Measurements from ENCODE around the gene NEXN. TPM values are rescaled to one million over a fixed set of nuclear protein-coding genes. Genes with fewer than 3 reads are reported as not detected.

NEXN gene
- total and polyA plus RNA-seq, 2 of the 13 experiments (the other 11 are each of a cell fraction or from before 2014, with no cell fraction given) = 0.07 to 0.97 TPM

- TF ChIP-seq, protein P1, sequence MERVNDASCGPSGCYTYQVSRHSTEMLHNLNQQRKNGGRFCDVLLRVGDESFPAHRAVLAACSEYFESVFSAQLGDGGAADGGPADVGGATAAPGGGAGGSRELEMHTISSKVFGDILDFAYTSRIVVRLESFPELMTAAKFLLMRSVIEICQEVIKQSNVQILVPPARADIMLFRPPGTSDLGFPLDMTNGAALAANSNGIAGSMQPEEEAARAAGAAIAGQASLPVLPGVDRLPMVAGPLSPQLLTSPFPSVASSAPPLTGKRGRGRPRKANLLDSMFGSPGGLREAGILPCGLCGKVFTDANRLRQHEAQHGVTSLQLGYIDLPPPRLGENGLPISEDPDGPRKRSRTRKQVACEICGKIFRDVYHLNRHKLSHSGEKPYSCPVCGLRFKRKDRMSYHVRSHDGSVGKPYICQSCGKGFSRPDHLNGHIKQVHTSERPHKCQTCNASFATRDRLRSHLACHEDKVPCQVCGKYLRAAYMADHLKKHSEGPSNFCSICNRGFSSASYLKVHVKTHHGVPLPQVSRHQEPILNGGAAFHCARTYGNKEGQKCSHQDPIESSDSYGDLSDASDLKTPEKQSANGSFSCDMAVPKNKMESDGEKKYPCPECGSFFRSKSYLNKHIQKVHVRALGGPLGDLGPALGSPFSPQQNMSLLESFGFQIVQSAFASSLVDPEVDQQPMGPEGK (CRISPR knock-in tag; IDR thresholded peaks at IDR 0.05) = peak; percentile 12; the same call in 1 of the 2 replicates
- no peak for TF ChIP-seq PHF5A (CRISPR knock-in tag; IDR thresholded peaks at IDR 0.05; ENCODE audit: low read depth, unreplicated experiment)
- no peak for TF ChIP-seq ZNF343 (CRISPR knock-in tag; IDR thresholded peaks at IDR 0.05)
- TF ChIP-seq PRDM15 (CRISPR knock-in tag; IDR thresholded peaks at IDR 0.05) = no peak
- no peak for TF ChIP-seq HNF4A (CRISPR knock-in tag; IDR thresholded peaks at IDR 0.05)
- TF ChIP-seq CBX1 (IDR thresholded peaks at IDR 0.05; ENCODE audit: low read depth) = peak; percentile 71
- peak; percentile 61 for TF ChIP-seq ZNF777 (CRISPR knock-in tag; IDR thresholded peaks at IDR 0.05)
- no peak for TF ChIP-seq TBP (CRISPR knock-in tag; IDR thresholded peaks at IDR 0.05)
- TF ChIP-seq HNF4G (IDR thresholded peaks at IDR 0.05; ENCODE audit: borderline replicate concordance, low read depth, low read length) = no peak
- no peak for TF ChIP-seq HNF4G (CRISPR knock-in tag; IDR thresholded peaks at IDR 0.05; ENCODE audit: borderline replicate concordance, low read depth)
- no peak for TF ChIP-seq SAFB2 (CRISPR knock-in tag; IDR thresholded peaks at IDR 0.05; ENCODE audit: borderline replicate concordance, low read depth)
- TF ChIP-seq ZNF350 (CRISPR knock-in tag; IDR thresholded peaks at IDR 0.05; ENCODE audit: borderline replicate concordance, low read depth) = no peak; the same call in 1 of the 2 replicates
- peak; percentile 43; the same call in 1 of the 2 replicates for TF ChIP-seq PHF21A (CRISPR knock-in tag; IDR thresholded peaks at IDR 0.05)
- TF ChIP-seq NR2C2 (CRISPR knock-in tag; IDR thresholded peaks at IDR 0.05; ENCODE audit: borderline replicate concordance) = no peak
- TF ChIP-seq RFXAP (CRISPR knock-in tag; IDR thresholded peaks at IDR 0.05; ENCODE audit: borderline replicate concordance) = 0 out of 2 replicates have a peak, but pooled peaks have one; percentile 67
- 0 out of 2 replicates have a peak, but pooled peaks have one; percentile 1 for TF ChIP-seq ZNF784 (CRISPR knock-in tag; IDR thresholded peaks at IDR 0.05; ENCODE audit: borderline replicate concordance)
- TF ChIP-seq, protein P2, sequence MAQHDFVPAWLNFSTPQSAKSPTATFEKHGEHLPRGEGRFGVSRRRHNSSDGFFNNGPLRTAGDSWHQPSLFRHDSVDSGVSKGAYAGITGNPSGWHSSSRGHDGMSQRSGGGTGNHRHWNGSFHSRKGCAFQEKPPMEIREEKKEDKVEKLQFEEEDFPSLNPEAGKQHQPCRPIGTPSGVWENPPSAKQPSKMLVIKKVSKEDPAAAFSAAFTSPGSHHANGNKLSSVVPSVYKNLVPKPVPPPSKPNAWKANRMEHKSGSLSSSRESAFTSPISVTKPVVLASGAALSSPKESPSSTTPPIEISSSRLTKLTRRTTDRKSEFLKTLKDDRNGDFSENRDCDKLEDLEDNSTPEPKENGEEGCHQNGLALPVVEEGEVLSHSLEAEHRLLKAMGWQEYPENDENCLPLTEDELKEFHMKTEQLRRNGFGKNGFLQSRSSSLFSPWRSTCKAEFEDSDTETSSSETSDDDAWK (CRISPR knock-in tag; IDR thresholded peaks at IDR 0.05) = no peak
- TF ChIP-seq NFE2L2 (IDR thresholded peaks at IDR 0.05; ENCODE audit: low read length) = no peak
- TF ChIP-seq ZNF3 (CRISPR knock-in tag; IDR thresholded peaks at IDR 0.05) = no peak
- TF ChIP-seq SCMH1 (CRISPR knock-in tag; IDR thresholded peaks at IDR 0.05; ENCODE audit: borderline replicate concordance) = no peak
Observed at GRCh38 chr1:77978969-77979876, 90.8 kb downstream of the NEXN start, which contains the start of gene FUBP1 (continued).

Data from HepG2 (cell line).